GM13977 (cell line): ENCODE data around the gene PDZD8.

ENCODE experiments used
- DNase-seq: peaks from one replicate; pipeline ENCODE4 v3.0.0; 2012; ENCODE audit warnings: low spot score
- in situ Hi-C: fragments of 300-500 bp; cut with MboI; formaldehyde crosslinking; loops from one replicate; pipeline ENCODE4 v1.12.0; 2022; ENCODE audit warnings: low sequenced_read_pairs, low pct_unique_long_range_greater_than_20kb, mixed read lengths, inconsistent platforms; ENCODE audit not compliant: unreplicated experiment
- TF ChIP-seq, protein P1 (sequence below): IDR thresholded peaks from 2 replicates; pipeline ENCODE4 v1.5.1; 2012; ENCODE audit warnings: mild to moderate bottlenecking, control low read depth; ENCODE audit not compliant: insufficient read depth; ENCODE audit errors: extremely low read depth, missing control alignments

The PDZD8 gene

DNA sequence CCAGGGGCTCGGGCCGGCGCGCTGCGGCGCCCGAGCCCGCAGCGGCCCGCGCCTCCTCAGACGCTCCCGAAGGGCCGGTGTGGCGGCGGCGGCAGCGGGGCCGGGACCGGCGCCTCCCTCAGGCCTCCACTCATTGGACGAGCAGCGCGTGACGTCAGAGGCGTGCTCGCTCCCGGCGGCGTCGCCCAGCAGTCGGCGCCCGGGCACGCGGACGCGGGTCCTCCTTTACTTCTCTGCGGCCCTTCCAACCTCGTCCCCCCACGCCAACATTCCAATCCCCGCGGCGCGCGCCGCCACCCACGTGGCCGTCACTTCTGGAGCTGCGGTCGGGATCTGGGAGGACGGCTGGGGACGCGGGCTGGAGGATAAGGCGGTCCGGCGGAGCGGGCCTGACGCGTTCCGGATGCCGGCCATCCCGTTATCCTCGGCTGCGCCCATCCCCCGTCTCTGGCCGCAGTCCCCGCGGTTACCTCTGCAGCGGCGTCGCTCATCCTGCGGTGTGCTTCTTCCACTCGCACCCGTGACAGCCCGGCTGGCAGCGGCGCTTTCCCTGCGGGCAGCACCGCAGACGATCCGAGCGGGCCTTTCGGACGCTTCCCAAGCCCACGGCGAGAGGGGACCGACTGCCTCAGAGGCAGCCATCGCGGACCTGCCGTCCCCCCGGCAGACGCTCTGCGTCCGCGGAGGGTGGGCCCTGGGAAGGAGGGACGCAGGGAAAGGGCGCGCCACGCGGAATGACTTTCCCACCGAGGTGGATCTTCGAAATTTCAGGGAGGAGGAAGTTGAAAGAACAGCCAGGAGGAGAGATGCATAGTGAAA is at the start of gene PDZD8:
PDZD8 (minus strand) TSS at position 81 of the 819 bp plus-strand sequence. CDS start 213 bp downstream, outside the sequence.
- in situ Hi-C loops = no loop called here
- DNase-seq = peak; percentile 95
- TF ChIP-seq, protein P1, sequence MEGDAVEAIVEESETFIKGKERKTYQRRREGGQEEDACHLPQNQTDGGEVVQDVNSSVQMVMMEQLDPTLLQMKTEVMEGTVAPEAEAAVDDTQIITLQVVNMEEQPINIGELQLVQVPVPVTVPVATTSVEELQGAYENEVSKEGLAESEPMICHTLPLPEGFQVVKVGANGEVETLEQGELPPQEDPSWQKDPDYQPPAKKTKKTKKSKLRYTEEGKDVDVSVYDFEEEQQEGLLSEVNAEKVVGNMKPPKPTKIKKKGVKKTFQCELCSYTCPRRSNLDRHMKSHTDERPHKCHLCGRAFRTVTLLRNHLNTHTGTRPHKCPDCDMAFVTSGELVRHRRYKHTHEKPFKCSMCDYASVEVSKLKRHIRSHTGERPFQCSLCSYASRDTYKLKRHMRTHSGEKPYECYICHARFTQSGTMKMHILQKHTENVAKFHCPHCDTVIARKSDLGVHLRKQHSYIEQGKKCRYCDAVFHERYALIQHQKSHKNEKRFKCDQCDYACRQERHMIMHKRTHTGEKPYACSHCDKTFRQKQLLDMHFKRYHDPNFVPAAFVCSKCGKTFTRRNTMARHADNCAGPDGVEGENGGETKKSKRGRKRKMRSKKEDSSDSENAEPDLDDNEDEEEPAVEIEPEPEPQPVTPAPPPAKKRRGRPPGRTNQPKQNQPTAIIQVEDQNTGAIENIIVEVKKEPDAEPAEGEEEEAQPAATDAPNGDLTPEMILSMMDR = no peak

- DNase-seq = no peak
- TF ChIP-seq, protein P1 = no peak
- in situ Hi-C loops = no loop called here
Measured at GRCh38 chr10:117424171-117424570, 48.9 kb upstream of the PDZD8 start.

- TF ChIP-seq, protein P1 = no peak
- in situ Hi-C loops = no loop called here
- DNase-seq = no peak
Measured at GRCh38 chr10:117421985-117422384, 46.7 kb upstream of the PDZD8 start.

- in situ Hi-C loops = no loop called here
Measured at GRCh38 chr10:117420768-117421167, 45.5 kb upstream of the PDZD8 start.

DNA sequence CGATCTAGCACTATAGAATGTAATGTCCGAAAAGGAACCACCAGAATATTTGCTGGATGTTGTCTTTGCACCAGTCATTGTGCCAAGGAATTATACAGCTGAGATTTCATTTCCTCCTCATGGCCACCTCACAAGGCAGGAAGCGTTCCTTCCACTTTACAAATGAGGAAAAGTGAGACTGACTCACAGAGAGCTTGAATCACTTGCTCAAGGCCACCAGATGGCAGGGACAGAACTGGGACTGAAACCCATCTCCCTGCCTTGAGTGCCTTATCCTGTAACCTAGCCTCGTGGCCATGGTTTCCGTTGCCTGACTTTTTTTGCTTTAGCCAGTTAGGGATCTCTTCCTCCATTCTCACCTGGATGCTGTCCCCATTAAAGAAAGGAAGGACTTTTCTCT is 44.7 kb upstream of the PDZD8 start:
- in situ Hi-C loops = no loop called here
- DNase-seq = no peak
- TF ChIP-seq, protein P1 = no peak

More at GRCh38 chr10:117420768-117421167, 45.5 kb upstream of the PDZD8 start:
- TF ChIP-seq, protein P1 = no peak
- DNase-seq = no peak

DNA sequence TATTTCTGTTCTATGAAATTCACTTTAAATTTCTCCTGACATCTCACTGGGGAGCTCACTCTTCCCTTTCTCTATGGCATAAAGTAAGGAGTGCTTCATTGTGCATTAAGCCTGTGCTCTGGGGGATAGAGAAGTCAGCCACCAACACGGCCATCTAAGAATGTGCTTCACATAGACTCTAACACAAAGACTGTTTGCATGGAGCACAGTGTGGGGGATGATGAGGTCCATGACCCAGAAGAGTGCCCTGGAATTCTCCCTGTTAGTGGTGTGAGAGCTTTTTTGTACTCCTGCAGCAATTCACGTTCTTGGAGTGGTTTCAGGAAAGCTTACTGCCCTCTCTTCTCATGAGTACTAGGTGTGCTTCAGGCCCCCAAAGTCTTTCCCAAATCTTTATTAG is 43.9 kb upstream of the PDZD8 start:
- in situ Hi-C loops = no loop called here
- TF ChIP-seq, protein P1 = no peak
- DNase-seq = no peak
